Stimulated activated CD4-positive, alpha-beta T cell treated with anti-CD3 and anti-CD28 coated beads, TNF-alpha, amount 100 ng/mL, for 4 hours (primary cell): ENCODE measurements around the gene BMPR2.
"Not testable (repeated sequence)": the region's sequence is repeated elsewhere in the genome, so short reads cannot be mapped to it uniquely, and the experiment has no call there.

Source experiments
- DNase-seq, 3 experiments: peaks; one replicate each; pipeline ENCODE4 v3.0.0-alpha.2; 2020; ENCODE audit warnings: low read depth in 3 of 3

The BMPR2 gene

GRCh38 chr2:202378662-202379358, 2.7 kb downstream of the BMPR2 start:
- DNase-seq: no peak

- no peak for DNase-seq
These were observed 6.6 kb downstream of the BMPR2 start for GRCh38 chr2:202382684-202383083.

- DNase-seq: not testable (repeated sequence)
These were observed 10.4 kb downstream of the BMPR2 start for GRCh38 chr2:202386495-202386894.

- DNase-seq: no peak
These were observed 11.6 kb downstream of the BMPR2 start for GRCh38 chr2:202387608-202388342.

GRCh38 chr2:202400941-202401340, 24.8 kb downstream of the BMPR2 start:
- DNase-seq: no peak

GRCh38 chr2:202405798-202406197, 29.7 kb downstream of the BMPR2 start:
- DNase-seq: no peak

GRCh38 chr2:202406445-202406978, 30.4 kb downstream of the BMPR2 start:
- DNase-seq: no peak

GRCh38 chr2:202408546-202409140, 32.5 kb downstream of the BMPR2 start:
- no peak for DNase-seq

GRCh38 chr2:202410092-202410491, 34.0 kb downstream of the BMPR2 start:
- no peak for DNase-seq

- no peak for DNase-seq
These were observed 35.0 kb downstream of the BMPR2 start for GRCh38 chr2:202411097-202411496.

- no peak for DNase-seq
These were observed 41.9 kb downstream of the BMPR2 start for GRCh38 chr2:202418027-202418426.

- DNase-seq: no peak
These were observed 42.4 kb downstream of the BMPR2 start for GRCh38 chr2:202418511-202418910.

- no peak for DNase-seq
These were observed 47.0 kb downstream of the BMPR2 start for GRCh38 chr2:202423139-202423538.

GRCh38 chr2:202425036-202425435, 48.9 kb downstream of the BMPR2 start:
- DNase-seq: no peak

GRCh38 chr2:202426751-202427150, 50.6 kb downstream of the BMPR2 start:
- DNase-seq: no peak

- DNase-seq: no peak
These were observed 53.2 kb downstream of the BMPR2 start for GRCh38 chr2:202429164-202429980.

- DNase-seq: no peak
These were observed 56.6 kb downstream of the BMPR2 start for GRCh38 chr2:202432776-202433175.

- no peak for DNase-seq
These were observed 58.3 kb downstream of the BMPR2 start for GRCh38 chr2:202434472-202434871.

- no peak for DNase-seq
These were observed 60.5 kb downstream of the BMPR2 start for GRCh38 chr2:202436626-202437025.

- not testable (repeated sequence) for DNase-seq
These were observed 64.0 kb downstream of the BMPR2 start for GRCh38 chr2:202440117-202440516.

- no peak for DNase-seq
These were observed 66.8 kb downstream of the BMPR2 start for GRCh38 chr2:202442882-202443281.

GRCh38 chr2:202444000-202444399, 67.9 kb downstream of the BMPR2 start:
- DNase-seq: no peak
